Measurements from ENCODE around the gene FAM111A.

FAM111A gene

GRCh38 chr11:59180168-59180776, 37.6 kb downstream of the FAM111A start:
- H4K20me1 ChIP-seq (ENCODE audit: insufficient read depth, low read length) = no peaks in the 10 kb centered on the region
- H2AFZ ChIP-seq (ENCODE audit: low read length) = no peak overlapping the region
- TF ChIP-seq CTCF (IDR thresholded peaks at IDR 0.05; ENCODE audit: low read length) (no peak), EZH2phosphoT487 (IDR thresholded peaks at IDR 0.05; ENCODE audit: low read length) (no peak), EZH2 (optimal IDR thresholded peaks at IDR 0.05; ENCODE audit: low read depth, low read length) (no peak)
- H3K27me3 ChIP-seq (replicated peaks; ENCODE audit: insufficient read depth, low read length) = no peaks in the 10 kb centered on the region
- H3F3A ChIP-seq (ENCODE audit: insufficient read depth, low read length) = no peaks in the 10 kb centered on the region
- DNase-seq = no peak
- no peak overlapping the region for H3K9ac ChIP-seq (ENCODE audit: low read length)
- H3K4me3 ChIP-seq (ENCODE audit: low read length) = no peak overlapping the region
- no peaks in the 10 kb centered on the region for H3K9me3 ChIP-seq (replicated peaks; ENCODE audit: insufficient read depth, low read length)
- H3K79me2 ChIP-seq (ENCODE audit: low read length) = no peaks in the 10 kb centered on the region
- no peaks in the 10 kb centered on the region for H3K36me3 ChIP-seq (replicated peaks; ENCODE audit: insufficient read depth, low read length)
- H3K4me2 ChIP-seq (ENCODE audit: low read depth, low read length) = no peak overlapping the region
- H3K9me2 ChIP-seq (replicated peaks; ENCODE audit: insufficient read depth, low read length) = no peaks in the 10 kb centered on the region
- H3K4me1 ChIP-seq (ENCODE audit: low read length) = no peaks in the 10 kb centered on the region
- no peak overlapping the region for H3K27ac ChIP-seq (ENCODE audit: low read length)

DNA sequence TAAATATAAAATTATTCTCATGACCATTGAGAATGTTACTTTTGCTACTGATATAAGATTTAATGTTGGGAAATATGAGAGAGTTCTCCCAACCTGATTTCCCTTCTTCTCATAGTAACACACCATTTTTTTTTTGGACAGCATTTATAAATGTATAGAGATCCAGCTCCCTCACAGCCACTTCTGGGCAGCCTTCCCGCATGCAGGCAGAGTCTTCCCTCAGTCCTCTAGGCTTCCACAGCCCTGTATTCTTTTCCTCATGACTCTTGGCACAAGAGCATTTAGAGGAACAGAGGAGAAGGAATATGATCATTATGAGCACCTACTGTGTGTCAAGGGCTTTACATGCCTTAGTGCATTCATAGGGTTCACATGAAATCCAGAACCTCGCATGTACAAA, 38.3 kb downstream of the FAM111A start:
- H3K9ac ChIP-seq (ENCODE audit: low read length) = no peak overlapping the region
- no peaks in the 10 kb centered on the region for H3K27me3 ChIP-seq (replicated peaks; ENCODE audit: insufficient read depth, low read length)
- H2AFZ ChIP-seq (ENCODE audit: low read length) = no peak overlapping the region
- H3K27ac ChIP-seq (ENCODE audit: low read length) = no peak overlapping the region
- H3K36me3 ChIP-seq (replicated peaks; ENCODE audit: insufficient read depth, low read length) = no peaks in the 10 kb centered on the region
- TF ChIP-seq EZH2 (optimal IDR thresholded peaks at IDR 0.05; ENCODE audit: low read depth, low read length) = no peak
- no peak for TF ChIP-seq EZH2phosphoT487 (IDR thresholded peaks at IDR 0.05; ENCODE audit: low read length)
- TF ChIP-seq CTCF (IDR thresholded peaks at IDR 0.05; ENCODE audit: low read length) = no peak
- no peaks in the 10 kb centered on the region for H3K9me3 ChIP-seq (replicated peaks; ENCODE audit: insufficient read depth, low read length)
- no peaks in the 10 kb centered on the region for H4K20me1 ChIP-seq (ENCODE audit: insufficient read depth, low read length)
- no peak overlapping the region for H3K4me2 ChIP-seq (ENCODE audit: low read depth, low read length)
- no peaks in the 10 kb centered on the region for H3K9me2 ChIP-seq (replicated peaks; ENCODE audit: insufficient read depth, low read length)
- H3K4me1 ChIP-seq (ENCODE audit: low read length) = no peaks in the 10 kb centered on the region
- H3K4me3 ChIP-seq (ENCODE audit: low read length) = no peak overlapping the region
- no peak for DNase-seq
- H3K79me2 ChIP-seq (ENCODE audit: low read length) = no peaks in the 10 kb centered on the region
- H3F3A ChIP-seq (ENCODE audit: insufficient read depth, low read length) = no peaks in the 10 kb centered on the region

- Histone ChIP-seq H3K9me2 (replicated peaks; ENCODE audit: insufficient read depth, low read length) (no peaks in the 10 kb centered on the region), H3K4me1 (ENCODE audit: low read length) (no peaks in the 10 kb centered on the region), H3K9ac (ENCODE audit: low read length) (no peak overlapping the region), H3K27me3 (replicated peaks; ENCODE audit: insufficient read depth, low read length) (no peaks in the 10 kb centered on the region), H3F3A (ENCODE audit: insufficient read depth, low read length) (no peaks in the 10 kb centered on the region), H4K20me1 (ENCODE audit: insufficient read depth, low read length) (no peaks in the 10 kb centered on the region), H3K9me3 (replicated peaks; ENCODE audit: insufficient read depth, low read length) (no peaks in the 10 kb centered on the region), H3K4me2 (ENCODE audit: low read depth, low read length) (no peak overlapping the region), H3K27ac (ENCODE audit: low read length) (no peak overlapping the region), H3K36me3 (replicated peaks; ENCODE audit: insufficient read depth, low read length) (no peaks in the 10 kb centered on the region), H2AFZ (ENCODE audit: low read length) (no peak overlapping the region), H3K4me3 (ENCODE audit: low read length) (no peak overlapping the region), H3K79me2 (ENCODE audit: low read length) (no peaks in the 10 kb centered on the region)
- no peak for DNase-seq
- TF ChIP-seq EZH2 (optimal IDR thresholded peaks at IDR 0.05; ENCODE audit: low read depth, low read length) = no peak
- TF ChIP-seq CTCF (IDR thresholded peaks at IDR 0.05; ENCODE audit: low read length) = no peak
- TF ChIP-seq EZH2phosphoT487 (IDR thresholded peaks at IDR 0.05; ENCODE audit: low read length) = no peak
Observed at GRCh38 chr11:59181746-59182456, 39.2 kb downstream of the FAM111A start.
